ENCODE measurements around the gene SLC35G6. TPM values are rescaled to one million over a fixed set of nuclear protein-coding genes. Genes with fewer than 3 reads are reported as not detected.

SLC35G6 gene
- total and polyA plus RNA-seq, 12 donors: 0.24 TPM; not detected in 11

DNA sequence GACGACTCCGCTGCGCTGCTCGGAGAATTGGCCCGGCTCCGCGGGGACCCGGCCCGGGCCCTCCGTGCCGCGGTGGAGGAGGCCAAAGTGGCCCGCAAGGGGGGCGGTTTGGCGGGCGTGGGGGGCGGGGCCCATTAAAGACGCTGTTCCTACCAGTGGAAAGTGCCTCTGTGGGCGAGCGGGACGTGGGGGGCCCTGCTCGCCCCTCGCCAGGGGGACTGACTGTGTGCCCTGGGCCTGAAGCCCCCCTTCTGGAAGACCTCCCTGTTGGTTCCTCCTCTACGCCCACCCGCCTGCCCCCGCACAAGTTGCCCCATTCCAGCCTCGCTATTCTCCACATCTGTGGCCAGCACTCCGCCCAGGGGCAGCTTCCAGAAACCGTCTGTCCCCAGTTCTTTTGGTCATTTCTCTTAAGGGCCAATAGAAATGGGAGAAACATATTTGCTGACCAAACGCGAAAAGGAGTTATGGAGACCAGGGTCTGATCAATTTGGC is 43.8 kb upstream of the SLC35G6 start:
- peaks cover 50 to 52% of the 10 kb centered on the region in 2 donors for H3K4me1 ChIP-seq (replicated peaks in 1 of 2)
- intact Hi-C loops (cut with DNase I): loop anchor here (5.0 kb wide), 2 partner anchors 40 to 125 kb away; partner anchors contain the start of genes SENP3 (in 1 of the 2) and ZBTB4 (in 1 of the 2)
- no peaks in the 10 kb centered on the region for H3K9me3 ChIP-seq (replicated peaks in 1 of 3)
- H3K36me3 ChIP-seq (replicated peaks in 1 of 2): no peaks in the 10 kb centered on the region
- TF ChIP-seq, protein P1, sequence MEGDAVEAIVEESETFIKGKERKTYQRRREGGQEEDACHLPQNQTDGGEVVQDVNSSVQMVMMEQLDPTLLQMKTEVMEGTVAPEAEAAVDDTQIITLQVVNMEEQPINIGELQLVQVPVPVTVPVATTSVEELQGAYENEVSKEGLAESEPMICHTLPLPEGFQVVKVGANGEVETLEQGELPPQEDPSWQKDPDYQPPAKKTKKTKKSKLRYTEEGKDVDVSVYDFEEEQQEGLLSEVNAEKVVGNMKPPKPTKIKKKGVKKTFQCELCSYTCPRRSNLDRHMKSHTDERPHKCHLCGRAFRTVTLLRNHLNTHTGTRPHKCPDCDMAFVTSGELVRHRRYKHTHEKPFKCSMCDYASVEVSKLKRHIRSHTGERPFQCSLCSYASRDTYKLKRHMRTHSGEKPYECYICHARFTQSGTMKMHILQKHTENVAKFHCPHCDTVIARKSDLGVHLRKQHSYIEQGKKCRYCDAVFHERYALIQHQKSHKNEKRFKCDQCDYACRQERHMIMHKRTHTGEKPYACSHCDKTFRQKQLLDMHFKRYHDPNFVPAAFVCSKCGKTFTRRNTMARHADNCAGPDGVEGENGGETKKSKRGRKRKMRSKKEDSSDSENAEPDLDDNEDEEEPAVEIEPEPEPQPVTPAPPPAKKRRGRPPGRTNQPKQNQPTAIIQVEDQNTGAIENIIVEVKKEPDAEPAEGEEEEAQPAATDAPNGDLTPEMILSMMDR (IDR thresholded peaks at IDR 0.05): no peak
- TF ChIP-seq POLR2A (IDR thresholded peaks at IDR 0.05): no peak
- no peaks in the 10 kb centered on the region for H3K27me3 ChIP-seq
- H3K4me3 ChIP-seq: peak overlapping the region in 2 of 4 donors; percentile 30 to 62
- H3K27ac ChIP-seq: peak overlapping the region; percentile 78 to 94 (median 90)
- WGBS, 4 donors: 18 to 49% (median 27%) methylated on average over 10 to 31 of the region's 31 CpGs
- peak in 2 of 7 donors; percentile 53 to 58 for DNase-seq

DNA sequence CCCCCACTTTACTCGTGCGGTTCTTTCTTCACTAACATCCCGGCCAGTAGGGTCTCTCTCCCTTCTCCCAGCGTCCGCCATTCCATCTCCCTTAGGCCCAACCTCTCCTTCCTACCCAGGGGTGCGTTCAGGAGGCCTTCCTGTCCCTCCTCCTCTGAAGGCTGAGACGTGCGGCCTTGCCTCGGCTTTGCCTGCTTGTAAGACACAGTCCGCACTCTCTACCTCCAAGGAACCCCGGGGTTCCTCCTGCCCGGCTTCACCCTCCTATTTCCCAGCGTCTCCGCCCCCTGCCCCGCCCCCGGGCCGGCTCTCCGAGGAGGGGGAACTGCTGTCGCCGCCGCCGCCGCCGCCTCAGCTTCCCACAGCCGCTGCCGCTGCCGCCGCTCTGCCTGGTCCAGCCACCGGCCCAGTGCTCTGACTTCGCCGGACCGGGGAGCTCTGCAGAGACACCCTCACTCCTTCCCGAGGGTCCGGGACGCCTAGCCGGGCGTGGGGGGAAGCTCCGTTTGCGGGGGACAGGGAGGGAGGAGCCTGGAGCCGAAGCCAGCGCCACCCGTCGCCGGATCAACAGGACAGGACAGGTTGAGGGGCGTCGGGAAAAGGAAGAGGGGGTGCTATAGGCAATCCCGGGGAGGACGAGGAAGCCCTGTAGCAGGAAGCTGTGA is 43.2 kb upstream of the SLC35G6 start:
- H3K9me3 ChIP-seq (replicated peaks in 1 of 3): no peaks in the 10 kb centered on the region
- peak overlapping the region; percentile 78 to 94 (median 90) for H3K27ac ChIP-seq
- H3K4me3 ChIP-seq: peak overlapping the region in 3 of 4 donors; percentile 30 to 62 (median 54)
- intact Hi-C loops (cut with DNase I): loop anchor here (5.0 kb wide), 2 partner anchors 39 to 124 kb away; partner anchors contain the start of genes SENP3 (in 1 of the 2) and ZBTB4 (in 1 of the 2)
- DNase-seq: peak; percentile 72 to 88 (median 79)
- no peaks in the 10 kb centered on the region for H3K27me3 ChIP-seq
- peaks cover 50 to 52% of the 10 kb centered on the region in 2 donors for H3K4me1 ChIP-seq (replicated peaks in 1 of 2)
- TF ChIP-seq, protein P1 (IDR thresholded peaks at IDR 0.05): no peak
- TF ChIP-seq POLR2A (IDR thresholded peaks at IDR 0.05): peak in 1 of 2 donors; percentile 55
- WGBS, 4 donors: 22 to 29% (median 25%) methylated on average over 21 to 48 of the region's 48 CpGs
- H3K36me3 ChIP-seq (replicated peaks in 1 of 2): no peaks in the 10 kb centered on the region

- H3K4me1 ChIP-seq (replicated peaks in 1 of 2): peaks cover 52 to 53% of the 10 kb centered on the region in 2 donors
- H3K27ac ChIP-seq: peak overlapping the region in 4 of 5 donors; percentile 78 to 94 (median 89)
Measured at GRCh38 chr17:7438656-7439460, 42.4 kb upstream of the SLC35G6 start.

More at GRCh38 chr17:7438656-7439460, 42.4 kb upstream of the SLC35G6 start:
- no peak for DNase-seq
- Histone ChIP-seq H3K36me3 (replicated peaks in 1 of 2) (no peaks in the 10 kb centered on the region), H3K27me3 (no peaks in the 10 kb centered on the region), H3K9me3 (replicated peaks in 1 of 3) (no peaks in the 10 kb centered on the region), H3K4me3 (peak overlapping the region in 2 of 4 donors; percentile 54 to 62)
- intact Hi-C loops (cut with DNase I): loop anchor here (5.0 kb wide), 2 partner anchors 38 to 123 kb away; partner anchors contain the start of genes SENP3 (in 1 of the 2) and ZBTB4 (in 1 of the 2)
- TF ChIP-seq POLR2A (IDR thresholded peaks at IDR 0.05): no peak
- TF ChIP-seq, protein P1 (IDR thresholded peaks at IDR 0.05): no peak
- WGBS, 4 donors: 44 to 52% (median 46%) methylated on average over 11 of the region's 11 CpGs
